GM10847 (cell line): ENCODE data around the gene KCNA10.

Experiments
- POLR2A ChIP-seq: IDR thresholded peaks from 2 replicates; pipeline ENCODE4 v1.6.1; 2011; ENCODE audit not compliant: insufficient read length; ENCODE audit errors: extremely low read depth

The KCNA10 gene

DNA sequence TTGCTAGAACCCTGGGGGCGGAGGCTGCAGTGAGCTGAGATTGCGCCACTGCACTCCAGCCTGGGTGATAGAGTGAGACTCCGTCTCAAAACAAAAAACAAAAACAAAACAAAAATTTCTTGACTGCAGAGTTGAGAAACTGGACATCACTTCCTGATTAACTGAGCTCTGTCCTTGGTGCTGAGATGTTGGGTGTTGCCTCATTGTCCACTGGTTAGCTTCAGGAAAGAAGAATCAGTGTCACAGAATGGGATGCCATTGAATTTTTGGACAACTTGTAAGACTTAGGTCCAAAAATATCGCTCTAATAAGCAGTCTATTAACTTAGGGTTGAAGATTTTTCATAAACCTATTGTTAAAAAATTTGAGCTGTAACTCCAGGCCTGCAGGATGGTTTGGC lies 23.8 kb upstream of the KCNA10 start:
- no peak for TF ChIP-seq POLR2A

GRCh38 chr1:110541906-110542395 lies 23.0 kb upstream of the KCNA10 start:
- no peak for TF ChIP-seq POLR2A

DNA sequence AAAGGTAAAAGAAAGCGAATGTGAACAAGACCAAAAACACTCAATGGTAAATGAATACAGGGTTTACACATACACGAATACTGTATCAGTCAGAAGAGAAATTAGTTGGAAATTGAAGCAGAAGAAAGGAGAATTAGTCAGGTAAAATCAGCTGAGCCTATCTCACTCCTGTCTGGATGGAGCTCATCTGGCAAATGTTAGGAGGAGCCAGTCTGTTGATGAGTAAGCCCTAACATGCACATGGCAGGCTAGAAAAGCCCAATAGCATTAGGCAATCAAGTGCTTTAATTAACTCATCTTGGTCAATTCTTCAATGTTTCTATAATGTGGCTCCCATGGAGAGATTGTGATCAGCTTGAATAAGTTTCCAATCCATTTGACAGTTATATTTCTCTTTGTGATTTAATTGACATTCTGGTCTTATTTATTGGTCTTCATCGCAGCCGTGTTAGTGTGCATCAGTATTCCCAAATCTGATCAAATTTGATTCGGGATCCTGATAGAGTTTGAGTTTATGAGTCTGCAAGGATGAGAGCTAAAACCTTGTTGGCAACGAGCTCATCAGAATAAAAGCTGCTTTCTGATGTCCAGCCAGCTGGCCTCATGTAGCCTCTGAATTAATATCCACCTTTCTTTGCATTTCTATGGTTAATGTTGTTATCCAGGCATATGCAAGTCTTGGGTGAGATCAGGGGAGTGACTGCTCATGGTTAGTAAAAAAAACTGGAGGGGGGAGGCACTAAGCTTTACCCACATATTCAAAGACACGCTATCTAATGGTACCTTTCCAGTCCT lies 22.1 kb upstream of the KCNA10 start:
- TF ChIP-seq POLR2A: no peak

DNA sequence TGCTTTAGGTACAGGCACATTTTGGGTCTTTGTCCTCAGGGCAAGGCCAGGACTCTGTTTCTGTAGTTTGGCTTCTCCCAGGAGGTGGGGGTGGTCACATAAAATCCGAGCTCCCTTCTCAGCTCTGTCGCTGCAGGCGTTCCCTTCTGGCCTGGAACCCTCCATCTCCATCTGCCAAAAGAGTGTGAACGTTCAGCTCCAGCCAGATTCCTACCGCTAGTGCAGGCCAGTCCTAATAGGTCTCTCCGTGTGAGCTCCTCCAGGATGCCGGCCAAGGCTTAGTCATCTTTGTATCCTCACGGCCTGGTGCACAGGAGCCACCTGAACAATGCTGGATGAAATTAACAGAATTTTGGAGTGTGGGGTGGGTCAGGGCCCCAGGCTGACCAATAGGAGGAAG lies 19.9 kb upstream of the KCNA10 start:
- no peak for TF ChIP-seq POLR2A

- TF ChIP-seq POLR2A: no peak
Measured at GRCh38 chr1:110538075-110538474, 19.1 kb upstream of the KCNA10 start.

- TF ChIP-seq POLR2A: no peak
Measured at GRCh38 chr1:110535985-110536384, 17.0 kb upstream of the KCNA10 start.

DNA sequence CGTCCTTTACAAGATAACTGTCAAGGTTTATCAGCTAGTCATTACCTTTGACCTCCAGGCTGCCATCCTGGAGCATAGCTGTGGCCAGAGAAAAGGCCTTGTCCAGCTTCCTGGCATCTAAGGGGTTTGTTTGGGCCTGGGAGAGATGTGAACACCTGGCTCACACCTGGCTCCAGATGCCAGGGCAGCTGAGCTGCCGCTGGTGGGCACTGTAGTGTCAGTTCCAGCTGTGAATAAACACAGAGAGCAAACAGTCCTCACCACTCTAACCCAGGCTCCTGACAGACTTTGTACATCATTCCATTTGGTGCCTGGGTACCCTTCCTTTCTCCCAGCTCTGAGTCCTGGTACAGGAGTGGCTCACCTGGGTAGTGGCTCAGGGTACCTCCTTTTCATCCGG lies 14.3 kb upstream of the KCNA10 start:
- TF ChIP-seq POLR2A: no peak

GRCh38 chr1:110529011-110529410 lies 10.0 kb upstream of the KCNA10 start:
- no peak for TF ChIP-seq POLR2A

- no peak for TF ChIP-seq POLR2A
Measured at GRCh38 chr1:110526201-110526780, 7.3 kb upstream of the KCNA10 start.

DNA sequence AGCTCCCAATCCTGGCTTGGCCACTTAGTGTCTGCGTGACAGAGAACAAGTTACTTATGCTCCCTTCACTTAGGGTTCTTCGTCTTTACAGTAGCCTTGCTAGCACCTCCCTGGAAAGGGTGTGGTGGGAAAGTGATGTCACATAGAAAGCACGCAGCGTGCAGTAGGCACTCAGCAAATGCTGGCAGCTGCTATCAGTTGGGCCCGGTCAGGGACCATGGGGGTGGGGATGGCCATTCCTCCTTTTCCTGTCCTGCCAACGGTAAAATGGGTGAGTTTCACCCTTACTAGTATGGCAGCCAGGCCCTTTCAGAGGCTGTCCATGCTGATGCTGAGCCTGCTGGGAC lies 6.2 kb upstream of the KCNA10 start:
- no peak for TF ChIP-seq POLR2A

GRCh38 chr1:110524311-110525248 lies 5.6 kb upstream of the KCNA10 start:
- TF ChIP-seq POLR2A: no peak

DNA sequence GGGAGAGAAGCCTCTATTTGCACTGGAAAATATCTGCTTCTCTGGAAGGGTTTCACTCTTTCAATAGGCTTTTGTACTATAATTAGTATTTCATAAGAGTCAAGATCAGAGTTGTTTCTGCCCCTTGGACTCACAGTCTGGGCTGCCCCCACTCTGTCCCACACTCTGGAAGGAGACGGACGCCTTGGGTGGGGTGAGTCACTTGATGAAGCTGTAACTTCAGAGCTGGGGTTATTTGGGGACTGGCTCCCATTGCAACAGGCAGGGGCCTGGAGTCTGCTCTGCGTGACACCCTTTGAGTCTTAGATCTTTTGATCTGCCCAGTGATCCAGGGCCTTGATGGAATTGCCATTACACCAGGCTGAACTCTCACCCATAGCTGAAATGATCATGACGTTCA lies 4.0 kb upstream of the KCNA10 start:
- TF ChIP-seq POLR2A: no peak

DNA sequence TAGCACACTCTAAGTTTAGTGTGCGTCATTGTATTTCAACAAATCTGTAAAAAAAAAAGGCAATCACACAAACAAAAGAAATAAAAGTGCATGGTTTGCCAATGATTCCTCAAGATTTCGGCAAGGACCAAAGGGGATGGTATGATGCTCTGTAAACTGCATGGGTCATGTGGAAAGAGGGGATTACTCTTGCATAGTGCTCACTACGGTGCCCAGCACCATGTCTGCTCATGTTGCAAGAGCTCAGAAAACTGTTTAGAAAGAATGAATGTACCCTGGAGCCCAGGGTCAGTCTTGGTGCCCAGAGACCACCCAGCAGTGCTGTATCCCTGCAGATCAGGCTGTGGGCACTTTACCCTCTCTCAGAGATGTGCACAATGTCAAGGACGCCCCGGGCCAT lies 3.6 kb upstream of the KCNA10 start:
- no peak for TF ChIP-seq POLR2A

DNA sequence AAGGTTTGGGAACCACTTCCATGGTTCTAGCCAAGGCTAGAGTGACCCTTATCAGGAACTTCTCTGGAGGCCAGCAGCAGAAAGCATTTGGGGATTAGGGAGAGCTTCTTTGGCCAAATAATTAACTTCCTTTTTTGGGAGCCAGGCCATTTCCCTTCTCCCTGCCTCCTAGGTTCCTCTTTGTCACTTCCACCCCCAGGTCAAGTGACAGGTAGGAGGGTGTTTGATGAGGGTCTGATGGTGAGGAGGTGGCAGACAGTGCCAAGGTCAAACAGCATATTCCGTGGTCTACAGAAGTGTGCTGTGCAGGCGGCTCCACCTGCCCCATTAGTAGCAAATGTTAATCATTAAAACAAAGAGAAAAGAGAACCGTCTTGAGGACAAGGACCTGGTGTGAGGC lies 1.9 kb upstream of the KCNA10 start:
- no peak for TF ChIP-seq POLR2A

DNA sequence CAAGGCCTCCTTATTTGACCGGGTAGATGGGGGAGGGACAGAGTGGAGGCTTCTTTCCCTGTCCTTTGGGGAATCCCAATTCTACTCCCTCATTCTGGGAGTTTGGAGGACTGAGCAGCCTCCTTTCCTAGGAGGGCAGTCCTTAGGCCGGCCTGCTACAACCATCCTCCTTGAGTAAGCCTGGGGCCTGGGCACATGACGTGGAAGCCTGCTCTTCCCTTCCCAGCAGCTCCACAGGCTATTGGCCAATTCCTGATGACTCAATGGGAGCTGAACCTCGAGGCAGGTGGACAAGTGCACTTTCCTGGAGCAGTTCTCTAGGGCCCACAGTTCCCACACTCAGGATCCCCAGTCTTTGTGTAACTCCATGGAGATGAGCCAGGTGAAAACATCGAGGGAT lies 3.1 kb downstream of the KCNA10 start:
- no peak for TF ChIP-seq POLR2A

- TF ChIP-seq POLR2A: no peak
Measured at GRCh38 chr1:110515041-110515440, 3.9 kb downstream of the KCNA10 start.

GRCh38 chr1:110513511-110513910 lies 5.5 kb downstream of the KCNA10 start:
- TF ChIP-seq POLR2A: no peak
